ENCODE measurements around the gene SMIM24.

Gene SMIM24

DNA sequence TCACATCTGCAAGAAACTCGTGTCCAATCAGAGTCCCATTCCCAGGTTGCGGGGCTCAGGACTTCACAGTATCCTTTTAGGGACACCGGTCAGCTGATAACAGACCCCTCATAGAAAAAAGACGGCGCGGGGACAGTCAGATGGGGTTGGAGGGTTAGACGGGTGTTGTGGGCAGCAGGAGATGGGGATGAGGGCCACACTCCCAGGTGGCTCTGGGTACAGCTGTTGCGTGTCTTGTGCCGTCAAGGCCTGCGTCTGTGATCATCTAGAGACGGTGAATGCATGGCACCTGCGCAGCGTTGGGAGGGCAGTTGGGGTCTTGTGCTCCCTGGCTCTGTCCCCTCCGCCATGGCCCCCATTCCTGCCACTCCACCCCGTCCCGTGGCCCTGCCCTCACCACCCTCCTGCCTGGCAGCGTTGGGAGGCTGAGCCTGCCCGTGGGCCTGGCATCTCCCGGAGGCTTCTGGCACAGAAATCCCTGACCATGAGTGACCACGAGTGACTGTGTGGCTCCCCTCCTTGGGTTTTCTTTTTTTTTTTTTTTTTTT lies 44.7 kb upstream of the SMIM24 start:
- H3K27me3 ChIP-seq (ENCODE audit: insufficient read depth, low read length, poor library complexity, severe bottlenecking), result no peaks in the 10 kb centered on the region
- no peak overlapping the region for H3K9ac ChIP-seq (ENCODE audit: low read depth, low read length, poor library complexity, severe bottlenecking)
- H3K4me2 ChIP-seq (ENCODE audit: low read depth, low read length, poor library complexity, severe bottlenecking), result no peak overlapping the region
- H3K9me3 ChIP-seq (ENCODE audit: insufficient read depth, low read depth, low read length), result no peaks in the 10 kb centered on the region
- no peak overlapping the region for H2AFZ ChIP-seq (ENCODE audit: low read length)
- peaks cover 15% of the 10 kb centered on the region for H4K20me1 ChIP-seq (ENCODE audit: insufficient read depth, low read length, poor library complexity, severe bottlenecking)
- TF ChIP-seq CTCF (conservative IDR thresholded peaks at IDR 0.05; ENCODE audit: low read length), result no peak
- TF ChIP-seq EZH2phosphoT487 (IDR thresholded peaks at IDR 0.05; ENCODE audit: borderline replicate concordance), result no peak
- H3K79me2 ChIP-seq (ENCODE audit: insufficient read depth, low read length), result peaks cover 26% of the 10 kb centered on the region
- H3K36me3 ChIP-seq (ENCODE audit: insufficient read depth, low read length), result peaks cover 60% of the 10 kb centered on the region; the same call in 1 of the 2 replicates
- H3K4me1 ChIP-seq (ENCODE audit: insufficient read depth, low read length, poor library complexity, severe bottlenecking), result no peaks in the 10 kb centered on the region
- H3K4me3 ChIP-seq (ENCODE audit: low read length, poor library complexity, severe bottlenecking), result no peak overlapping the region
- H3F3A ChIP-seq (ENCODE audit: low read depth), result no peaks in the 10 kb centered on the region
- no peaks in the 10 kb centered on the region for H3K9me2 ChIP-seq (replicated peaks; ENCODE audit: low read depth, low read length)

GRCh38 chr19:3524078-3524842 lies 43.9 kb upstream of the SMIM24 start:
- H3K4me1 ChIP-seq (ENCODE audit: insufficient read depth, low read length, poor library complexity, severe bottlenecking), result no peaks in the 10 kb centered on the region
- no peak overlapping the region for H3K4me3 ChIP-seq (ENCODE audit: low read length, poor library complexity, severe bottlenecking)
- TF ChIP-seq CTCF (conservative IDR thresholded peaks at IDR 0.05; ENCODE audit: low read length), result no peak
- no peak for TF ChIP-seq EZH2phosphoT487 (IDR thresholded peaks at IDR 0.05; ENCODE audit: borderline replicate concordance)
- no peaks in the 10 kb centered on the region for H3K9me2 ChIP-seq (replicated peaks; ENCODE audit: low read depth, low read length)
- H3K36me3 ChIP-seq (ENCODE audit: insufficient read depth, low read length), result peaks cover 66% of the 10 kb centered on the region; the same call in 1 of the 2 replicates
- no peaks in the 10 kb centered on the region for H3K9me3 ChIP-seq (ENCODE audit: insufficient read depth, low read depth, low read length)
- no peak overlapping the region for H2AFZ ChIP-seq (ENCODE audit: low read length)
- no peaks in the 10 kb centered on the region for H3K27me3 ChIP-seq (ENCODE audit: insufficient read depth, low read length, poor library complexity, severe bottlenecking)
- peaks cover 22% of the 10 kb centered on the region for H4K20me1 ChIP-seq (ENCODE audit: insufficient read depth, low read length, poor library complexity, severe bottlenecking)
- H3K4me2 ChIP-seq (ENCODE audit: low read depth, low read length, poor library complexity, severe bottlenecking), result no peak overlapping the region
- no peaks in the 10 kb centered on the region for H3F3A ChIP-seq (ENCODE audit: low read depth)
- no peak overlapping the region for H3K9ac ChIP-seq (ENCODE audit: low read depth, low read length, poor library complexity, severe bottlenecking)
- peaks cover 33% of the 10 kb centered on the region for H3K79me2 ChIP-seq (ENCODE audit: insufficient read depth, low read length)

GRCh38 chr19:3523361-3524077 lies 43.2 kb upstream of the SMIM24 start:
- H3K9me3 ChIP-seq (ENCODE audit: insufficient read depth, low read depth, low read length), result no peaks in the 10 kb centered on the region
- H3K4me1 ChIP-seq (ENCODE audit: insufficient read depth, low read length, poor library complexity, severe bottlenecking), result no peaks in the 10 kb centered on the region
- peaks cover 40% of the 10 kb centered on the region for H3K79me2 ChIP-seq (ENCODE audit: insufficient read depth, low read length)
- peaks cover 71% of the 10 kb centered on the region; the same call in 1 of the 2 replicates for H3K36me3 ChIP-seq (ENCODE audit: insufficient read depth, low read length)
- H3K4me3 ChIP-seq (ENCODE audit: low read length, poor library complexity, severe bottlenecking), result no peak overlapping the region
- H2AFZ ChIP-seq (ENCODE audit: low read length), result no peak overlapping the region
- H4K20me1 ChIP-seq (ENCODE audit: insufficient read depth, low read length, poor library complexity, severe bottlenecking), result peaks cover 27% of the 10 kb centered on the region
- H3F3A ChIP-seq (ENCODE audit: low read depth), result no peaks in the 10 kb centered on the region
- H3K9ac ChIP-seq (ENCODE audit: low read depth, low read length, poor library complexity, severe bottlenecking), result no peak overlapping the region
- H3K27me3 ChIP-seq (ENCODE audit: insufficient read depth, low read length, poor library complexity, severe bottlenecking), result no peaks in the 10 kb centered on the region
- H3K9me2 ChIP-seq (replicated peaks; ENCODE audit: low read depth, low read length), result no peaks in the 10 kb centered on the region
- H3K4me2 ChIP-seq (ENCODE audit: low read depth, low read length, poor library complexity, severe bottlenecking), result no peak overlapping the region
- TF ChIP-seq CTCF (conservative IDR thresholded peaks at IDR 0.05; ENCODE audit: low read length) (no peak), EZH2phosphoT487 (IDR thresholded peaks at IDR 0.05; ENCODE audit: borderline replicate concordance) (no peak)
